Heart right ventricle (tissue), 16 donors: ENCODE measurements around the gene PIK3CB. TPM values are rescaled to one million over a fixed set of nuclear protein-coding genes. Genes with fewer than 3 reads are reported as not detected.

Experiments used
- ATAC-seq, 8 donors: fragments of 200-7000 bp; cut with Tn5 transposase; one replicate each; pipeline ENCODE4 v1.9.1; 2020; ENCODE audit warnings: mild to moderate bottlenecking in 8 of 8, moderate library complexity in 8 of 8, moderate number of reproducible peaks in 1 of 8
- DNase-seq, 2 donors: peaks; one replicate each; pipeline ENCODE4 v3.0.0-alpha.2; 2020
- H3K27ac ChIP-seq, 10 donors: fragments of 200-600 bp; sonication (generic) in 2 of 10; one replicate each; pipeline versions ENCODE4 v1.5.0 to v1.8.0; 2020 to 2022; ENCODE audit warnings: mild to moderate bottlenecking in 3 of 10
- H3K27me3 ChIP-seq, 7 donors: fragments of 200-600 bp; one replicate each; pipeline ENCODE4 v1.8.0; 2021 to 2022; ENCODE audit warnings: mild to moderate bottlenecking in 2 of 7
- H3K36me3 ChIP-seq, 9 donors: fragments of 200-600 bp; sonication (generic) in 1 of 9; one replicate each; pipeline versions ENCODE4 v1.5.0 to v1.8.0; 2020 to 2022; ENCODE audit warnings: mild to moderate bottlenecking in 2 of 9
- H3K4me1 ChIP-seq, 9 donors: fragments of 200-600 bp; sonication (generic) in 1 of 9; one replicate each; pipeline versions ENCODE4 v1.5.0 to v1.8.0; 2020 to 2022; ENCODE audit warnings: mild to moderate bottlenecking in 4 of 9
- H3K4me3 ChIP-seq, 10 donors: fragments of 200-600 bp; sonication (generic) in 2 of 10; one replicate each; pipeline versions ENCODE4 v1.5.0 to v1.8.0; 2020 to 2022; ENCODE audit warnings: mild to moderate bottlenecking in 7 of 10, moderate library complexity in 2 of 10
- H3K9me3 ChIP-seq, 11 donors: fragments of 200-600 bp in 10 of 11; sonication (generic) in 2 of 11; one replicate each; pipeline versions ENCODE4 v1.5.0 to v1.8.0; 2013 to 2022; ENCODE audit warnings: mild to moderate bottlenecking in 2 of 11, control low read depth in 1 of 11, moderate library complexity in 1 of 11
- CTCF ChIP-seq, 9 donors: fragments of 200-600 bp; sonication (generic) in 2 of 9; IDR thresholded peaks; one replicate each; pipeline versions ENCODE4 v1.5.0 to v1.8.0; 2021 to 2022; ENCODE audit warnings: antibody characterized with exemption in 9 of 9, mild to moderate bottlenecking in 5 of 9, moderate library complexity in 1 of 9
- WGBS, 2 donors: extraction: QIAGEN DNeasy Blood & Tissue Kit; methylation state at CpG; one replicate each; pipeline ENCODE4 v1.1.7; 2013; ENCODE audit warnings: inconsistent platforms in 1 of 2; 5-methylcytosine and 5-hydroxymethylcytosine counted together
- intact Hi-C, 10 donors: fragments of 100-400 bp; cut with DNase I; formaldehyde crosslinking; loops; one replicate each; pipeline versions ENCODE4 v1.11.1 to v1.14.2; 2022
- polyA plus RNA-seq, 2 donors: library from polyadenylated mRNA; stranded (reverse); fragments of 200-250 nt; gene quantifications; one replicate each; pipeline ENCODE4 v1.2.3, GENCODE V29; 2013
- total RNA-seq, 10 donors: library from RNA; stranded (reverse); fragmentation: NEBNext Ultra II Directional in 3 of 10; extraction: Animal tissue kit (Norgen Biotek cat#: 25700) in 3 of 10; gene quantifications; one replicate each; pipeline versions ENCODE4 v1.2.1 to v1.2.4, GENCODE V29; 2021 to 2023
- donor health status: Arrhythmogenic right ventricular cardiomyopathy.
- donor health status: ischemic (EF 13 %, LVEDD 7.1; RV severe dilation, severe dysfunction).
- donor health status: healthy with polysubstance abuse.
- donor health status: DM: no; HTN: yes; CAD: no.
- donor health status: DM: no; HTN: no; CAD: no.
- donor health status: ischemic (EF 25% LVEDD 6.9; RV normal size, moderate dysfunction).
- donor health status: ischemic (EF 25% LVEDD 5.7; RV mildly dilated, moderate dysfunction).
- donor health status: healthy.
- donor health status: DM: yes; HTN: yes; CAD: no.
- donor health status: Ischemic cardiomyopathy.
- donor health status: ischemic (EF 35%, LVEDD 5.7; RV mildly dilated, moderate dysfunction).
- donor health status: nonischemic (EF 11% LVEDD 7.7; RV severe dilation, severe dysfunction).
- donor health status: DM: yes; HTN: yes; CAD: no.
- donor health status: PGD.
- donor health status: ischemic (EF 29% LVEDD 5.4; RV normal size, mild dysfunction).
- donor health status: nonischemic (EF 23%, LVEDD 6.1; RV moderate dilation, normal function).

PIK3CB gene
- total and polyA plus RNA-seq, 12 donors, result 8.1 to 45.7 (median 29.3) TPM

- intact Hi-C loops, result loop anchor here in 2 of 10 donors (10.0 kb wide), 2 partner anchors 97 to 143 kb away; partner anchors contain the start of genes CEP70 (in 1 of the 2) and PIK3CB (in 1 of the 2)
- H3K9me3 ChIP-seq, result no peaks in the 10 kb centered on the region
- H3K36me3 ChIP-seq, result peaks cover 0 to 80% (median 9%) of the 10 kb centered on the region in 9 donors
- no peak overlapping the region for H3K27ac ChIP-seq
- H3K4me1 ChIP-seq, result peaks cover 0 to 6% (median 0%) of the 10 kb centered on the region in 9 donors
- no peak overlapping the region for H3K4me3 ChIP-seq
- TF ChIP-seq CTCF (IDR thresholded peaks at IDR 0.05), result no peak
- WGBS, 2 donors, result 55 to 95% methylated on average over 1 of the region's 1 CpG
- DNase-seq (no peak), ATAC-seq (no peak)
- H3K27me3 ChIP-seq, result no peaks in the 10 kb centered on the region
These were observed 143.4 kb downstream of the PIK3CB start for GRCh38 chr3:138691351-138691750.

GRCh38 chr3:138690036-138690435 lies 144.7 kb downstream of the PIK3CB start:
- Histone ChIP-seq H3K4me3 (no peak overlapping the region), H3K27me3 (no peaks in the 10 kb centered on the region), H3K4me1 (peaks cover 0 to 5% (median 0%) of the 10 kb centered on the region in 9 donors), H3K9me3 (no peaks in the 10 kb centered on the region), H3K27ac (no peak overlapping the region), H3K36me3 (peaks cover 0 to 85% (median 9%) of the 10 kb centered on the region in 9 donors)
- no peak for ATAC-seq
- no peak for TF ChIP-seq CTCF (IDR thresholded peaks at IDR 0.05)
- intact Hi-C loops, result loop anchor here in 2 of 10 donors (10.0 kb wide), 2 partner anchors 95 to 145 kb away; partner anchors contain the start of genes CEP70 (in 1 of the 2) and PIK3CB (in 1 of the 2)
- DNase-seq, result no peak

GRCh38 chr3:138688871-138689299 lies 145.8 kb downstream of the PIK3CB start:
- no peak overlapping the region for H3K27ac ChIP-seq
- WGBS, 2 donors, result 51 to 62% methylated on average over 5 of the region's 5 CpGs
- no peaks in the 10 kb centered on the region for H3K9me3 ChIP-seq
- TF ChIP-seq CTCF (IDR thresholded peaks at IDR 0.05), result peak in 5 of 9 donors; percentile 12 to 33 (median 20)
- H3K4me1 ChIP-seq, result peaks cover 0 to 5% (median 0%) of the 10 kb centered on the region in 9 donors
- DNase-seq (no peak), ATAC-seq (no peak)
- no peak overlapping the region for H3K4me3 ChIP-seq
- intact Hi-C loops, result loop anchor here in 1 of 10 donors (10.0 kb wide), 1 partner anchor 84 kb away; the partner anchor contains the start of gene FAIM
- H3K27me3 ChIP-seq, result no peaks in the 10 kb centered on the region
- H3K36me3 ChIP-seq, result peaks cover 0 to 79% (median 9%) of the 10 kb centered on the region in 9 donors

GRCh38 chr3:138687236-138687635 lies 147.5 kb downstream of the PIK3CB start:
- TF ChIP-seq CTCF (IDR thresholded peaks at IDR 0.05), result no peak
- intact Hi-C loops, result loop anchor here in 1 of 10 donors (10.0 kb wide), 1 partner anchor 82 kb away; the partner anchor contains the start of gene FAIM
- no peaks in the 10 kb centered on the region for H3K27me3 ChIP-seq
- H3K4me3 ChIP-seq, result no peak overlapping the region
- peaks cover 0 to 82% (median 21%) of the 10 kb centered on the region in 9 donors for H3K36me3 ChIP-seq
- H3K4me1 ChIP-seq, result peaks cover 0 to 5% (median 0%) of the 10 kb centered on the region in 9 donors
- H3K9me3 ChIP-seq, result no peaks in the 10 kb centered on the region
- DNase-seq (no peak), ATAC-seq (no peak)
- WGBS, 2 donors, result 94 to 98% methylated on average over 1 of the region's 1 CpG
- H3K27ac ChIP-seq, result no peak overlapping the region
